Stimulated activated CD8-positive, alpha-beta memory T cell treated with anti-CD3 and anti-CD28 coated beads, Interleukin-15, amount 100 ng/mL, for 24 hours (primary cell): Measurements from ENCODE around the gene FUT7.

Source experiments
- DNase-seq: peaks from one replicate; pipeline ENCODE4 v3.0.0-alpha.2; 2020; ENCODE audit warnings: low read depth

FUT7 gene

DNA sequence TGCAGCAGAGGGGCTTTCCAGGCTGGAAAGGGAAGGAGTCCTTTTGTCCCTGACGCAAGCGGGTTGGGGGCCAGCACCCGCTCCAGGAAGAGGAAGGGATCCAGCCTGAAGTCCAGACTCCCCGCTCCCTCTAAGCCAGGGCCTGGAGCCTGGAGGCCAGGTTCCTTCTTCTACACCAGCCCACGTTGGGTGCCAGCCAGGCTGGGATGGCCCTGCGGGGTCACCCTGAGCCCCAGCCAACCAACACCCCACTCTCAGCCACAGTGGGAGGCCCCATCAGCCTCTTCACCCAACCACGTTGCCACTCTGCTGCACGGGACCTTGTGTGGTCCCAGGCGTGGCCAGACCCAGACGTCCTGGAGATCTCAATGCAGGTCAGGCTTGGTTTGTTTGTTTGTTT is 970 bp upstream of the FUT7 start:
- no peak for DNase-seq

DNA sequence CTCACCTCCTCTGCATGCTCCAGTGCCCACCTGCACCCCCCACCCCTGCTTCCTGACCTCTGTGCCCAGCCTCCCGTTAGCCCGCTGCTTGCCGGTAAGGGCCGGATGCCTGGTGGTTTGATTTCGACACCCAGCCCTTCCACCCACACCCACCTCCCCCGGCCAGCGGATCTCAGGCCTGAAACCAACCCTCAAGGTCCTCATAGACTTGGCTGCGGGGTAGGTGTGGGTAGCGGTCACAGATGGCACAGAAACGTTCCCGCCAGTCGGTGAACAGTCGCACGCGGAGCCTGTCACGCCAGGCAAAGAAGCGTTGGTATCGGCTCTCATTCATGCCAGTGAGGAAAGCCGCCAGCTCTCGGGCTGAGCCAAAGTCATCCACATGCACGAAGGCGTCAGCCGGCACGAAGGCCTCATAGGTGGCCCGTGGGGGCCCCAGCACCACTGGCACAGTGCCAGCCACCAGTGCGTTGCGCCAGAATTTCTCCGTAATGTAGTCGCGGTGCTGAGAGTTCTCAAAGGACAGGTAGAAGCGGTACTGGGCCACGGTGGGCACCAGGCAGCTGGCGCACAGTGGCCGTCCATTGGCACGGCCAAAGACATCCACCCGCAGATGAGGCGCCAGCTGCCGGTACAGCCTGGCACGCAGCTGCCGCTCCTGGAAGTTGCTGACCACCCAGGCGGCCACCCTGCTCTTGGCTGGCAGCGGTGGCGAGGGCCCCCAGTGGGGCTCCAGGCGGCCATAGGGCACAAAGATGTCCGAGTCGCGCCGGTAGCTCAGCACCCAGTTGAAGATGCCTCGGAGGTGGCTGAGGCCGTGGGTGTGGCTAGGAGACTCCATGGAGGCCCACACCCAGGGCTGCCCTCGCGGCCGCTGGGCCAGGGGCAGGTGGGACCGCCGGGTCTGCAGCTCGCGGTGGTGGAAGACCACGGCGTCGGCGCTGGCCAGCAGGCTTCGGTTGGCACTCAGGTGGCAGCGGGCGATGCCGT is 1.1 kb downstream of the FUT7 start:
- DNase-seq: no peak

DNA sequence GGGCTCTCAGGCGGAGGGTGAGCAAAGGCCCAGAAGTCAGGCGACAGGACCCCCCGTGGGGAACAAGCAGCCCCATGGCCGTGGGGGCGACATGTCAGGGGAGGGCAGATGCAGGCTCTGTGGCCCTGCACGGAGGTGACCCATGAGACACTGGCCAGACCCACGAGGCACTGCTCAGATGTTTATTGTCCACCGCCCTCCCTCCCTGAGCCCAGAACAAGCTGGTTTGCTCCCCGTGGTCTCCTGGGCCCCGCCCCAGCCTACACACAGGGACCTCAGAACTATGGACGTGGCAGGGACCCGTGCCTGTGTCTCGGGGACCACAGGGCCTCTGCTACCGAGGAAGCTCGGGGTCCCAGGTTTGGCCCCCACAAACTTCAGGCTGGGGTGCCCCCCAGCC is 1.9 kb downstream of the FUT7 start:
- no peak for DNase-seq

DNA sequence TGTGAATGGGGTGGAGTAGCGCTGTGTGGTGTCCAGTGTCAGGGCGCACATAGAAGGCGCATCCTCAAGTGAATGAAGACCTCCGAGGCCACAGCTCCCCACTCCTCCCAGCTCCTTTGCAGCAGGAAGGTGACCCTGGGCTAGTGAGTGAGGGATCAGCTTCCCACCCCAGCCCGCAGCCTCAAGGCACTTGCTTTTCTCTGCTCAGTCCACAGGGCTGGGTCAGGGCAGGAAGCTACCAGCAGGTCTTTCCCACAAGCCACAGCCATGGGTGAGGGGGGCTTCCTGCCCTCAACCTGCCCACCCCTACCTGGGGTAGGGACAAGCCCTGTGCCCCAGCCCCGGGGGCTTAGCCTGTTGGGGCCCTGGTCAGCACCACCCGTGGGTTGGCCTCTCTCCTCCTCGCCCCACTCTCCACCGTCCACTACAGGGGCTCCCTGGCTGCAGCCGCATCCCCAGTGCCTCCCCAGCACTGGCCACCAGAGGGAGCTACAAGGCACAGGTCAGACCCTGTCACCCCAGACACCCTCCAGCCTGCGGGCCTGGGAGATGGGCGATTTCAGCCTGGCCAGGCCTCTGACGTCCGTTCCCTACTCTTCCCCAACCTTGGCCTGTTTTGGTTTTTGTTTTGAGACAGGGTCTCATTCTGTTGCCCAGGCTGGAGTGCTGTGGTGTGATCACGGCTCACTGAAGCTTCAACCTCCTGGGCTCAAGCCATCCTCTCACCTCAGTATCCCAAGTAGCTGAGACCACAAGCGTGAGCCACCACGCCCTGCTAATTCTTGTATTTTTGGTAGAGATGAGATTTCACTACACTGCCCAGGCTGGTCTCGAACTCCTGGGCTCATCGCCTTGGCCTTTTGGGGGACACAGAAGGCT is 2.6 kb downstream of the FUT7 start:
- peak; percentile 58 for DNase-seq

DNA sequence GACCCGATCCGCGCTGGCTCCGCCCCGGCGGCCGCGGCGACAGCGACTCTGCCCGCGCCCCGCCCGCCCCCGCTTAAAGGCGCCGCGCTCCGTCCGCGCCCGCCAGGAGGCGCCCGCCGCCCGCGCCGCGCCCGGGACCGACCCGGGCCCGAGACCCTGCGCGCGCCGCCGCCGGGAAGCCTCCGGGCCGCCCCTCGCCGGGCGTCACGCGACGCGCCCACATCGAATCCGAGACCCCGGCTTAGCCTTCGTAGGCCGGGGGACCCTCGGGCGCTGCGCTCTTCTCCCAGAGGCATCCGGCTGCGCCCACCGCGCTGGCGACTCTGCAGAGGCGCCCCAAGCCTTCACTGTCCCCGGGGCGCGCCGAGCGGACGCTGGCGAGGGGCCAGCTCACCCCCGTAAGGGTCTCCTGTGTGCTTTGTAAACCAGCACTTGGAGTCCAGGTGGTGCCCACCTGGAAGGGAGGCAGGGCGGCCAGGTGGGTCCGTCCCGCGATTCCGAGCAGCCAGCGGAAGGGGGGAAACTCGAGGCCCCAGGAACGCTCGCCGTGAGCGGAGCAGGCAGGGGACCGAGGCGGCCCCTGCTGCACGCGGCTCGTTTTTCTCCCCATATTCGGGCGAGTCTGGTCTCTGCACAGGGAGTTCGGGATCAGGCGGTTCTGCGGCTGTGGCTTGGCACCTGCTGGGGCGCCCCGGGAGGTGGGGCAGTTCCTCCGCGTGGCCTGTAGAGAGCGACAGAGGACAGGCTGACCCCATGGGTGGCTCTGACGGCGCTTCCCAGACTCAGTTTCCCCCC is 3.4 kb downstream of the FUT7 start:
- peak; percentile 44 for DNase-seq

DNA sequence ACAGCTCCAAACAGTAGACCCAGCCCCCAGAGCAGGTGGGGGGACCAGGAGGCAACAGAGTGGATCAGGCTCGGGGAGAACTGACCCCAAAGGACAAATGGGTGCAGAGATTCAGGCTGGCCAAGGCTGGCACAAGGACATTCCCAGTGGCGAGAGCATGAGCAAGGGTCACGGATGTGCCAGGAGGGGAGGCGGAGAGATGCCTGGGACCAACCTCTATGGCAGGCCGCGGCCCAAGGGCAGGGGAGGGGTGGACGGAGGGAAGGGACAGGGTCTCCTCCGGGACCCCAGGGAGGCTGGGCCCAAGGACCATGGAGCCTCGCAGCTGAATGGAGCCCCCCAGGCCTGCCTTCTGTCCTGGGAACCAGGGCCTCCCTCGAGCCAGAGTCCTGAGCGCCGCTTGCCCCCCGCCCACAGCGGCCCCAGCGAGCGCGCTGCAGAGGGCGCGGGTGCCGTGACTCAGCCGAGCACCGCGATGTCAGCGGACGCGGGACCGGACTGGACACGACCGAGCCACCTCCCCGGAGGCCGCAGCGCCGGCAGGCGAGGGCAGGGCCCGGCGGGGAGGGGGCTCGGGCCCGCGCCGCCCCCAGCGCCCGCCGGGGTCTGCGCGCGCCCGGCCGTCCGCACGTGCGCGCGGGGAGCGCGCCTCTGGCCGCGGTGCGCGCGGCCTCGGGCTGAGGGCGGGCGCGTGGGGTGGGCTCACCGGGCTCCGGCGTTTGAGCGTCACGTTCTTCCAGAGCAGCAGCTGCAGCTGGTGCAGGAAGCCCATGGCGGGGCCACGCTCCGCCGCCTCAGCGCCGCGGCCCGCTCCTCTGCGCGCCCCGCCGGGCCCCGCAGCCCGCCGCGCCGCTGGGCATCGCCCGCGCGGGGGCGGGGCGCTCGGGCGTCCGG is 4.3 kb downstream of the FUT7 start, which contains the start of gene ABCA2:
Gene ABCA2 (minus strand): TSS at position 869 of the 894 bp plus-strand sequence. CDS start 97 bp downstream, at position 772.
- DNase-seq: no peak

DNA sequence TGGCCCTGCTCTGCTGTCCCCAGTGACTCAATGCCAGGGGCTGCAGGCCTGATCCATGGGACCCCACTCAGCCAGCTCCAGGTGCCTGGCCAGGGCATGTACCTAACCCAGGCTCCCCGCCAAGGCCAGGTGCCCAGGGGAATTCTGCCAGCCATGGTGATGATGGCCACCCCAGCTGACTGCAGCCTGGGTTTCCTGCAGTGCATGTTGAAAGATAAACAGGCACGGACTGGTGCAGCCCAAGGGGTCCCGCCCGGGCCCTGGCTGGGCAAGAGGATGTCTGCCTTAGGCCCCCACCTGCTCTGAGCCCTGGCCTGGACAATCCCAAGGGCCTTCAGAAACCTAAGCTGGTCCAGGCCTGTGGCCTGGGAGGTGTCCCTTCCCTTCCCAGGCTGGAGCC is 5.1 kb downstream of the FUT7 start:
- DNase-seq: no peak

DNA sequence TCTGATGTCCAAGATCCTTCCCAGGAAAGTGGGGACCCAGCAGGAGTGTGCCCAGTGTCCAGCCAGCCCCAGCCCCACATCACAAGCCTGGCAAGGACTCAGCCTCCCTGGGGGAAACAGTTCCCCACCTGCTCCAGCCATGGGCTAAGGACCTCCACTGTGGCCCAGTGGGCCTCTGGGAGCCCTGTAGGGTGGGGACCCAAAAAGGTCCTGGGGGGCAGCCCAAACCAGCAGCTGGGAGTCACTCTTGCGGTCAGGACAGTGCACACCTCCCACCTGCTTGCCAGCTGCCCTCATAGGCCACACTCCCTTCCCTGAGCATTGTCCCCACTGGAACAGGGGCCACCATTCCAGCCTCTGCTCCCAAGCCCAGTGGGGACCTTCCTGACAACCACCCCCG is 5.5 kb downstream of the FUT7 start:
- DNase-seq: no peak

DNA sequence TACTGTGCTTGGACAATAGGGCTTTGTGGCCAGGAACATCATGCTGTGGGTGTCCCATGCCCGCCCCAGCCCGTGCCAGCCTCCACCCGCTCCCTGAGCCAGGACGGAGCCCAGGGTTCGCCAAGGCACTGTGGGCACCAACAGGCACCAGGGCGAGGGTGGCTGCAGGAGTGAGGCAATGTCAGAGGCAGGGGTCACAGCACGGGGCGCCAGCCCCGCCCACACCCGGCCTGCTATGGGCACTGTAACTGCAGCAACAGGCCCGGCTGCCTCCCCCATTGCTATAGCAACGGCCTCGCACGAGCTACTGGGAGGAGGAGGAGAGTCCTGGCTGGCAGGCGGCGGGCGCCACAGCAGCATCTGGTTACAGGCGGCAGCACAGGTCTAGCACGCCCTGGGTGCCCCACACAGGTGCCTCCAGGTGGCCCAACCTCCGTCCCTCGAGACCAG is 6.3 kb downstream of the FUT7 start:
- DNase-seq: no peak

DNA sequence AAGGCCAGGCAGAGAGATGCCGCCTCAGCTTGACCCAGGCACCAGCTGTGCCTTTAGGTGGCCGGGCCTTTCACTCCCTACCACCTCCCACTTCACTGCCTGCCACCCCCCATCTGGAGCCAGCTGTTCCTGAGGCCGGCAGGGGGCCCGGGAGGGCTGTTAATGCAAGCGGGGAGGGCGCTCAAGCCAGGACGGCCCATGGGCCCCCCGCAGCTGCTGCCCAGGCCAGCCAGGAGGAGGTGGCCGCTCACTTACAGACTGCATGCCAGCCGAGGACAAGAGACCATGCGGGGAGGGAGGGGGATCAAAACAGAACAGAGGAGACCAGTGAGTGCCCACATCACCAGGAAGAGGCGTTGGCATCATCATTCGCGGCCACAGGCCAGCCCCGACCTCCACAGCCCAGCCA is 8.3 kb downstream of the FUT7 start:
- DNase-seq: no peak

DNA sequence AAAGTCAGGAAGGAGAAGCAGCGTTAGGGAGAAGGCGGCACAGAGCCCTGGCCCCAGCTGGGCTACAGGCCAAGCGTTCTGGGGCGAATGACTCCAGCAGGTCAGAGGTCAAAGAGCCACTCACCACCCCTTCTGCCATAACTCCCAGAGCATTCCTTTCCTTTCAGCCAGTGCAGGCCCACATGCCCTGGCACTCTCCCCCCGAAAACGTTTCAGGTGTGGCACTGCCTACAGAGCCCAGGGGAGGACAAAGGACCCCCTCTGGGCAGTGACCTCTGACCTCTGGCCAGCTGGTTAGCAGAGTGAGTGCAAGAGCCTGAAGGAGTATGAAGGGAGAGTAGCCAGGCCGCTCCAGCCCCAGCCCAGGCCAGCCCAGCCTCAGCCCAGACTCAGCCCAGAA is 8.7 kb downstream of the FUT7 start:
- DNase-seq: no peak

DNA sequence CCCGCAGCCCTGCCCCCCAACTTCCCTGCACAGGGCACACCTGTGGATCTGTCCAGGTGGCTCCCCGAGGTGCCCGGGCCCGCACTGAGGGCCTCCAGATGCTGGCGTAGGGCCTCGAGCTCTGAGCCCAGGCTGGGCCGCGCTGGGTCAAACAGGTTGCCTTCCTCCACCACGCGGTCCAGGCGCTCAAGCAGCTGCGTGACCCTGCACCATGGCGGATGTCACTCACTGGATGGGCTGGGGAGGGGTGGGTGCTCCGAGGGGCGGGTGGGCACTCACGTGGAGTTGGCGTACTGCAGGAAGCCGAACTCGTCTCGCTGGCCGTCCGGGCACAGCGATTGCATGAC is 9.3 kb downstream of the FUT7 start:
- DNase-seq: no peak

DNA sequence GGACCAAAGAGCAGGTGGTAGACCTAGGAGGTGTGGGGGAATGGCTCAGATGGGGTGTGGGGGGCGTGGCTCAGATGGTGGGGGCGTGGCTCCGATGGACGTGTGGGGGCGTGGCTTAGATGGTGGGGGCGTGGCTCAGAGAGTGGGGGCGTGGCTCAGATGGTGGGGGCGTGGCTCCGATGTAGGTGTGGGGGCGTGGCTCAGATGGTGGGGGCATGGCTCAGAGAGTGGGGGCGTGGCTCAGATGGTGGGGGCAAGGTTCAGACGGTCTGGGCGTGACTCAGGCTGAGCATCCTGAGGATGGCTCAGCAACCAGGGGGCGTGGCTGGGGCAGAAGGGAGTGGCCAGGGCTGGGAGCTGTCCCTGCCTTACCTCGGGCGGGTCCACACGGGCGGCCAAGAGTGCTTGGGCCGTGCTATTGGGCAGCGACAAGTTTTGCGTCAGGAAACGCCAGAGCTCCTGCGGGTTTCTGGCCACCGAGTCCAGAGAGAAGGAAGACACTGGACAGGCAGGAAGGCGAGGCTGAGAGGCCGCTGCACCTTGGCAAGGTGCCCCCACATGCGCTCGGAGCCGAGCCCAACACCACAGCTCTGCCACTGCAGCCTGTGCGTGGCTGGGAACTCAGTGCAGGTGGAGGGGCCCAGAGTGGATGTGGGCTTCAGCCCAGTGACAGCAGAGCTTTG is 9.8 kb downstream of the FUT7 start:
- DNase-seq: peak; percentile 37

DNA sequence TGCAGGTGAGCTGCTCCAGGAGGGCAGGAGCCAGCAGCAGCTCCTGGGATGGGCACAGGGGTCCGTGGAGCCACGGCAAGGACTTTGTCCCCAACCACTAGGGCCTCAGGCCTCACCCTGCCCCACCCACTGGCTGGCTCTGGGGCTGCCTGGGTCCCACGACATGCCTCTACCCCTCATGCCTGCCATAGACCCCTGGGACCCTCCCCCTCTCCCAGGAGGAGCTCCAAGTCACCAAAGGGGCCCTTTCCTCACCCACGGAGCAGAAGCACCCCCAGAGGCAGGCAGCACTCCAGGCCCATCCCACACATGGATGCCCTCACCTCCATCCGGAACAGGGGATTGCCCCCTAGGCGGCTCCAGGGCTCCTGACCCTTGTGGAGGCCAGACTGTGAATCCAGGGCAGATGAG is 10.3 kb downstream of the FUT7 start:
- no peak for DNase-seq

DNA sequence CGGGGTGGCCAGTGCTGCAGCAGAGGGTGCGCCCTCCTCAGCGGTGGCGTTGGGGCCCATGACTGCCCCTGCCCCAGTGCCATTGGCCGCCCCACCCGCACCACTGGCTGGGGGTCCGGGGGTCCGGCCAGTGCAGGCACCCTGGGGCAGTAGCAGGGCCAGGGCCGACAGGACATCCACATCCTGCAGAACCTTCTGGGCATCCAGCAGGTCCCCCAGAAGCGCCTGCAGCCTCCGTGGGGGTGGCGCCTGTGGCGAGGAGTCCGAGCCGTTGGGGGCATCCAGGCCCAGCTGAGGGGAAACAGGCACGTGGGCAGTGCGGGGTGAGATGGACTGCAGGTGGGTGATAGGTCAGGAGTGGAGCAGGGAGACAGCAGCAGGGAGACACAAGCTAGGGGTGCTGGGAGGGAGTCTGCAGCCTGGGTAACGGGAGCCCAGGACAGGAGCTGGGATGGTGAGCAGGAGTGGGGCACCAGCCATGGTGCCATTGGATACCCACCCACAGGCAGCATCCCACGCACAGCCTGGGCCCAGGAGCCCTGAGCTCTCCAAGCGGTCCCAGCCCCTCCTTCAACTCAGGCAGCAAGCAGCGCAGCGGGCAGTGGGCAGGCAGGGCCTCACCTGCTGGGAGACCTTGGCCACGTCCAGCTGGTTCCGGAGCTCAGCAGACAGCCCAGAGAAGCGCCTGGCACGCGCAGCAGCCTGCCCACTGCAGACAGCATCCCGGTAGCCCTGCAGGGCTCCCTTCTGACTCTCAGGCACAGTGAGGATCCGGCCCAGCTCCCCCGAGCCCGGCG is 10.9 kb downstream of the FUT7 start:
- no peak for DNase-seq

DNA sequence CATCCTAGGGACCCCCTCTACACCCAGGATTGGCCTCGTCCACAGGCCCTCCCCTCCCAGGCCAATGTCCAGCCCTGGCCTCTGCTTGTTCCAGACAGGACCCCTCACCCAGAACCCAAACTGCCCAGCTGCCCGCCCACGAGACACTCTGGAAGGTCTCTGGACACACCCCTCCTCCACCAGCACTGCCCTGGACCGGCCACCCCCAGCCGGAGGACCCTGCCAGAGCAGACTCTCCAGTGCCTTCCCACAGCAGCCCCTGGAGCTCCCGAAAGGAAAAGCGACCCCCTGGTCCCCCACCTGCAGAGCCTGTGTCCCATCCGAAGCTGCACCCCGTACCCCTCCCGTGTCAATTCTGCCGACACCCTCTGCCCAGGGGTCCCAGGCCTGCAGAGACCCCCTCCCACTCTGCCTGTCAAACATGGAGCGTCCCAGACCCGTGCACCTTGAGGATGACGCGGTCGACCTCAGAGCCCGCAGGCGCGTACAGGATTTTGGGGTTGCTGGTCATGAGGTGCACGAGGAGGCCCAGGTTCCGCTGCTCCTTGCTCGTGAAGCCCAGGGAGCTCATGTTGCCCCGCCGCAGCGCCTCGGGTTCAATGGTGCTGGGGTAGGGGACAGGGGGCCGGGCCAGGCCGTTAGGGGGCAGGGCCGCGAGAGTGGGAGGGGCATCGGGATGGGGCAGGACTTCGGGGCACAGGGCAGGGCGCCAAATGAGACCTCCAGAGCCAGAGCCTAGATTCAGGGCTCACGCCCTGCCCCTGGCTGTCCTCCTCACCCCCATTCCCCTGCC is 11.8 kb downstream of the FUT7 start:
- no peak for DNase-seq

DNA sequence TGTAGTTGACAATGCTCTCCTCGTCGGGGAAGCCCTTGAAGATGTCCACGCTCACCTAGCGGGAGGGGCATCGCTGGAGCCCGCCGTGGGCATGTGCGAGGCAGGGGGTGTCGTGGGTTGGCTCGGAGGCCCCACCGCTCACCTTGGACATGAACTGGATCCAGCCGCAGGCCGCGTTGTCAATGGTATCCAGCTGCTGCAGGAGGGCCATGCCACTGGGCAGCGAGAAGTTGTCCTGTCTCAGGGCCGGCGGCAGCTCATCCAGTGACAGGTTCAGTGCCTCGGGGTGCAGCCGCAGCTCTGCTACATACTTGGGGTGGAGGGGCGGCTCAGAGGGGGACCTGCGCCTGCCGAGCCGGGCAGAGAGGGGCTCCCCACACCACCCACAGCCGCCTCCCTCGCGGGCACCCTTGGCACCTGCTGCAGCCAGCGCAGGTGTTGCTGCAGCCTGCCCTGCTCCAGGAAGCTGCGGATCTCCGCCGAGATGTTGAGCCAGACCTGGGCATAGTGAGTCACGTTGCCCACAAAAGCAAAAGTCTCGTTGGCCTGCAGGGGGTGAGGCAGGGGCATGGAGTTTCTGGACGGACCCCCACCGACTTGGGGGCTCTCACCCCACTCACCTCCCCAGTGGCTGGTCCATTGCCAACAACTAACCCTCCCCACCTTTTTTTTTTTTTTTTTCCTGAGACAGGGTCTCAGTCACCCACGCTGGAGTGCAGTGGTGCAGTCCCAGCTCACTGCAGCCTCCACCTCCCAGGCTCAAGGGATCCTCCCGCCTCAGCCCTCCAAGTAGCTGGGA is 12.9 kb downstream of the FUT7 start:
- DNase-seq: no peak
